OCI-LY7 (cell line): ENCODE measurements around the gene SLC6A18. TPM values are rescaled to one million over a fixed set of nuclear protein-coding genes. Genes with fewer than 3 reads are reported as not detected.

ENCODE experiments used
- BruUV-seq: library from RNA; stranded (reverse); fragments of 400-500 nt; replicated peaks from 2 replicates; lab custom pipeline; 2021; lab: Mats Ljungman, UMichigan
- CTCF ChIA-PET: fragments of 300-600 bp; sonication (Branson Sonifier 250); formaldehyde crosslinking; loops from one replicate; lab custom pipeline; 2022; ENCODE audit warnings: antibody characterized with exemption; ENCODE audit not compliant: unreplicated experiment; lab: Charles Lee
- POLR2A ChIA-PET: fragments of 300-600 bp; sonication (Branson Sonifier 250); formaldehyde crosslinking; loops from one replicate; lab custom pipeline; 2022; ENCODE audit warnings: antibody characterized with exemption; lab: Charles Lee
- DNase-seq: peaks from one replicate; pipeline ENCODE4 v3.0.0-alpha.2; 2015; ENCODE audit warnings: low spot score
- H2AFZ ChIP-seq: fragments of 200-600 bp; sonication (generic), shearing (Covaris generic); 2 replicates; pipeline ENCODE4 v1.6.1; 2014; ENCODE audit warnings: mild to moderate bottlenecking, antibody characterized with exemption, low read length, moderate library complexity
- H3K27ac ChIP-seq: fragments of 200-600 bp; sonication (generic); 2 replicates; pipeline ENCODE4 v1.5.1; 2014; ENCODE audit warnings: mixed run types, low read depth, mild to moderate bottlenecking, moderate library complexity, low read length, inconsistent platforms; ENCODE audit not compliant: poor library complexity, severe bottlenecking
- H3K36me3 ChIP-seq: fragments of 200-600 bp; sonication (generic); 2 replicates; pipeline ENCODE4 v1.6.1; 2014; ENCODE audit warnings: mild to moderate bottlenecking, antibody characterized with exemption, low read length, moderate library complexity, mixed read lengths; ENCODE audit not compliant: insufficient read depth
- H3K4me1 ChIP-seq: fragments of 200-600 bp; sonication (generic); 2 replicates; pipeline ENCODE4 v1.5.1; 2014; ENCODE audit warnings: mild to moderate bottlenecking, low read length; ENCODE audit not compliant: insufficient read depth, poor library complexity, severe bottlenecking
- H3K4me2 ChIP-seq: fragments of 200-600 bp; sonication (generic); 2 replicates; pipeline ENCODE4 v1.6.1; 2014; ENCODE audit warnings: mild to moderate bottlenecking, low read length
- H3K4me3 ChIP-seq: fragments of 200-600 bp; sonication (generic); 2 replicates; pipeline ENCODE4 v1.5.1; 2014; ENCODE audit warnings: mild to moderate bottlenecking, low read depth, low read length; ENCODE audit not compliant: poor library complexity, severe bottlenecking
- H3K79me2 ChIP-seq: fragments of 200-600 bp; sonication (generic); 2 replicates; pipeline ENCODE4 v1.6.1; 2016; ENCODE audit warnings: low read depth, mild to moderate bottlenecking, low read length, moderate library complexity, mixed read lengths; ENCODE audit not compliant: insufficient read depth
- H3K9me2 ChIP-seq: fragments of 200-600 bp; sonication (generic); 2 replicates; pipeline ENCODE4 v1.6.1; 2016; ENCODE audit warnings: mild to moderate bottlenecking, low read length, mixed read lengths; ENCODE audit not compliant: insufficient read depth
- H3K9me3 ChIP-seq: fragments of 200-600 bp; sonication (generic); 2 replicates; pipeline ENCODE4 v1.6.1; 2014; ENCODE audit warnings: mild to moderate bottlenecking, mixed run types, low read length, mixed read lengths
- H4K20me1 ChIP-seq: fragments of 200-600 bp; sonication (generic); 2 replicates; pipeline ENCODE4 v1.6.1; 2014; ENCODE audit warnings: mild to moderate bottlenecking, antibody characterized with exemption, low read length, moderate library complexity, mixed read lengths; ENCODE audit not compliant: insufficient read depth
- EZH2phosphoT487 ChIP-seq: fragments of 200-600 bp; sonication (generic); IDR thresholded peaks from 2 replicates; pipeline ENCODE4 v1.6.1; 2018; ENCODE audit warnings: low read depth, borderline replicate concordance, mild to moderate bottlenecking, mixed run types, antibody characterized with exemption, low read length, moderate library complexity, mixed read lengths
- intact Hi-C: fragments of 100-400 bp; cut with micrococcal nuclease; formaldehyde crosslinking; loops from one replicate; pipeline ENCODE4 v1.10.0; 2022; ENCODE audit not compliant: unreplicated experiment
- total RNA-seq, 2 experiments: library from RNA; depleted of rRNA in 1 of 2; stranded (reverse); fragments of >200 nt in 1 of 2; shearing (Covaris generic) in 1 of 2; gene quantifications; 2 replicates each; pipeline ENCODE4 v1.2.3, GENCODE V29; 2014 to 2022
- TF ChIP-seq, protein P1 (sequence below): fragments of 200-600 bp; sonication (generic); conservative IDR thresholded peaks from 2 replicates; pipeline ENCODE4 v1.5.1; 2014; ENCODE audit warnings: mild to moderate bottlenecking, antibody characterized with exemption, low read length, moderate library complexity, mixed read lengths

SLC6A18 gene
- total RNA-seq, 2 experiments from 2014 or later, result not detected

DNA sequence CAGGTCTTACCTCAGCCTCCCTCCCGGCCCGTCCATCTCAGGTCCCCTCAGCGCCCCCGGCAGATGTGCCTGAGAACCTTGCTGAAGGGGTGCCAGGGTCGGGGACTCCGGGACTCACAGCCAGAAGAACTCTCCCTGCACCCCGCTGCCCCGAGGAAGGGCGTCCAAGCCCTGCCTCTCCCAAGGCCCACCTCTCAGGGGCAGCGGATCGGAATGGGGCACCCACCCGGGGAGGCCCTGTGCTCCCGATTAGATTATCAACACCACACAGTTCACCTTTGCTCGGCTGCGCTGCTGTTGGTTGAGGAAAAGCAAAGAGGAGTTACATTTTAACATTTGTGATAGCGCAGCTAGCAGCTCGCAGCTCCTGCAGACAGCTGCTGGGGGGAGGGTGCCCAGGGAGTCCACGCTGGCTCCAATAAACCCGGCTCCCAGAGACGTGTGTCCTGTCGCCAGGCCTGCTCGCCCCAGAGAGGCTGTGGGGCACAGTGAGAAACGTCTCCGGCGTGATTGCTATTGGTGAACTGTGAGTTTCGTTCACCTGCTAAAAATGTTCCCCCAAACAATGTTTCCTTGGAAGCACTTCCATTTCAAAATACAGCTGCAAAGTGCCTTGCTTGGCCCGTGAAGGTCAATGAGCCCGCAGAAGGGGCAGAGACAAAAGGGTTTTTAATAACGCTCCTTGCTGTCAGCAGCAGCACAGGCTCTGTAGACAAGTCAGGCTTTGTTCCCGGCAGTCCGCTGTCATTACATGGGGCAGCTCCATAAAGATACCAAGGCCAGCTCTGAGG is 42.4 kb upstream of the SLC6A18 start:
- no peaks in the 10 kb centered on the region for H3K36me3 ChIP-seq
- H2AFZ ChIP-seq, result no peak overlapping the region
- TF ChIP-seq EZH2phosphoT487, result no peak
- TF ChIP-seq, protein P1, sequence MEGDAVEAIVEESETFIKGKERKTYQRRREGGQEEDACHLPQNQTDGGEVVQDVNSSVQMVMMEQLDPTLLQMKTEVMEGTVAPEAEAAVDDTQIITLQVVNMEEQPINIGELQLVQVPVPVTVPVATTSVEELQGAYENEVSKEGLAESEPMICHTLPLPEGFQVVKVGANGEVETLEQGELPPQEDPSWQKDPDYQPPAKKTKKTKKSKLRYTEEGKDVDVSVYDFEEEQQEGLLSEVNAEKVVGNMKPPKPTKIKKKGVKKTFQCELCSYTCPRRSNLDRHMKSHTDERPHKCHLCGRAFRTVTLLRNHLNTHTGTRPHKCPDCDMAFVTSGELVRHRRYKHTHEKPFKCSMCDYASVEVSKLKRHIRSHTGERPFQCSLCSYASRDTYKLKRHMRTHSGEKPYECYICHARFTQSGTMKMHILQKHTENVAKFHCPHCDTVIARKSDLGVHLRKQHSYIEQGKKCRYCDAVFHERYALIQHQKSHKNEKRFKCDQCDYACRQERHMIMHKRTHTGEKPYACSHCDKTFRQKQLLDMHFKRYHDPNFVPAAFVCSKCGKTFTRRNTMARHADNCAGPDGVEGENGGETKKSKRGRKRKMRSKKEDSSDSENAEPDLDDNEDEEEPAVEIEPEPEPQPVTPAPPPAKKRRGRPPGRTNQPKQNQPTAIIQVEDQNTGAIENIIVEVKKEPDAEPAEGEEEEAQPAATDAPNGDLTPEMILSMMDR, result no peak
- no peaks in the 10 kb centered on the region for H3K9me2 ChIP-seq
- no peaks in the 10 kb centered on the region for H4K20me1 ChIP-seq
- POLR2A ChIA-PET, result no interaction called here
- DNase-seq, result no peak
- no peaks in the 10 kb centered on the region for H3K79me2 ChIP-seq
- BruUV-seq, result no TSS peak
- H3K4me2 ChIP-seq, result no peak overlapping the region
- CTCF ChIA-PET, result no interaction called here
- H3K4me1 ChIP-seq, result no peaks in the 10 kb centered on the region
- H3K4me3 ChIP-seq, result no peak overlapping the region
- no peak overlapping the region for H3K27ac ChIP-seq
- H3K9me3 ChIP-seq, result no peaks in the 10 kb centered on the region
- intact Hi-C loops, result no loop called here

DNA sequence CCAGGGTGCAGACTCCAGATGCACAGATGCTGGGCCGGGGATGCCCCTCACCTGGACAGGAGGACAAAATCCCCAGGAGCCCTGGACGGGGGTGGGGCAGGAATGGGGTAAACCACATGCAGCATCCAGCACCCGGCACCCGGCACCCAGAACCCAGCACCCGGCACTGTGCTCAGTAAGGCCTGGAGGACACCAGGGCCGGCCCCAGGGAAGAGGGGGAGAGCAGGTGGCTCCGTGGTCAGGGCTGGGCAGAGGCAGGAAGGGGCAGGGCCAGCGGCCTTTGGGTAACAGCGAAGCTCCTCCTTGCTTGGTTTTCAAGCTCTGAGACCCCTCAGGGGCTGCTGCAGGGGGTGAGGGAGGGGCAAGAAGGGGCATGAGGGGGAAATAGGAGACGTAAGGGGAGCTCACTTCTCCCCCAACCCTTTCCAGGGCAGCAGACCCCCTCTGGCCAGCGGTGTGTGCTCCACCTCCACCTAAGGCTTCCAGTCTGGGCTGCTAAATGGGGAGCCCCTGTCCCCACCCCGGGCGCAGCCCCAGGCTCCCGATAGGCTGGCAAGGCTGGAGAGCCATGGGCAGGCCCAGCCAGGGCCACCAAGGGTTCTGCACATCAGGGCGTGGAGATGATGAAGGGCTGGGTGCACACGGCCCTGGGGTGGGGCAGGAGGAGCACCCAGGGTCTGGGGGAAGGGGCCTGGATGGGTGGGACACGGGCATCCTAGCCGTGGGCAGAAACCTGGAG is 41.6 kb upstream of the SLC6A18 start:
- Histone ChIP-seq H2AFZ (no peak overlapping the region), H3K79me2 (no peaks in the 10 kb centered on the region), H3K9me2 (no peaks in the 10 kb centered on the region), H3K4me3 (no peak overlapping the region), H3K9me3 (no peaks in the 10 kb centered on the region), H3K4me1 (no peaks in the 10 kb centered on the region), H4K20me1 (no peaks in the 10 kb centered on the region), H3K36me3 (no peaks in the 10 kb centered on the region), H3K4me2 (no peak overlapping the region), H3K27ac (no peak overlapping the region)
- CTCF ChIA-PET, result no interaction called here
- no TSS peak for BruUV-seq
- POLR2A ChIA-PET, result no interaction called here
- DNase-seq, result no peak
- TF ChIP-seq, protein P1, result no peak
- TF ChIP-seq EZH2phosphoT487, result no peak
- intact Hi-C loops, result no loop called here

DNA sequence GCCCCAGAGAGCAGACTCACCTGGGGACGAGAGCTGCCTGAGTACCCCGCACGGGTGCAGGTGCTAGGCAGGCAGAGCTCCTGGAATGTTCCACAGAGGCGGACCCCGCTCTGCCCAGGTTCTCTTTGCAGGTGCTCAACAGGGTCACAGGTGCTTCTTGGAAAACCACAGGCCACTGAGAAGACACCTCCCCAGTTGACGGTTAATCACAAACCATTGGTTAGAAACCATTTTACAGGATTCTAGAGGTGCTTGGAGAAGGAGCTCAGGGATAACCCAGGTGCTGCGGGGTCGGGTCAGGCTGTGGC is 41.1 kb upstream of the SLC6A18 start:
- H3K4me1 ChIP-seq, result no peaks in the 10 kb centered on the region
- no peaks in the 10 kb centered on the region for H3K9me3 ChIP-seq
- no peak overlapping the region for H3K4me3 ChIP-seq
- no peaks in the 10 kb centered on the region for H3K79me2 ChIP-seq
- POLR2A ChIA-PET, result interaction anchor here (0.6 kb wide), 1 partner anchor 54 kb away, joined by 3 read pairs; no protein-coding TSS in a partner anchor
- H3K4me2 ChIP-seq, result no peak overlapping the region
- no TSS peak for BruUV-seq
- H3K27ac ChIP-seq, result no peak overlapping the region
- intact Hi-C loops, result no loop called here
- no peaks in the 10 kb centered on the region for H3K9me2 ChIP-seq
- no peaks in the 10 kb centered on the region for H3K36me3 ChIP-seq
- TF ChIP-seq, protein P1, result no peak
- no peak for TF ChIP-seq EZH2phosphoT487
- DNase-seq, result no peak
- no peaks in the 10 kb centered on the region for H4K20me1 ChIP-seq
- no peak overlapping the region for H2AFZ ChIP-seq
- CTCF ChIA-PET, result no interaction called here
